ENCODE data around the gene RRBP1.

DNA sequence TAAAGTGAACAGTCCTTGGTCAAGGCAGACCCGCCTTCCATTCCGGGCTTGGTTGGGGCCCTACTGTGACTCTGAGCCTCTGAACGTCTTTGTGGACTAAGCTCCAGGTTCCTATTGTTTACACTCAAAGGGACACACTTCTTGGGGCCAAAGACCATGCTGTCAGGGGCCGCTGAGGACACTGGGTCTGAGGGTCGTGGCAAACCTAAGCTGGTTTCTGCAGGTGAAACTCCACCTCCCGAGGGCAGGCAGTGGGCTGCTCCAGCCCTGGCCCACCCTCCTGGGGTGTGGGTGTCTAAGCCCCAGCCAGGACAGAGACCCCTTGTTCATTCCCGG, 69.1 kb downstream of the RRBP1 start:
- no peak for TF ChIP-seq POLR2A (IDR thresholded peaks at IDR 0.05)
- TF ChIP-seq, protein P1, sequence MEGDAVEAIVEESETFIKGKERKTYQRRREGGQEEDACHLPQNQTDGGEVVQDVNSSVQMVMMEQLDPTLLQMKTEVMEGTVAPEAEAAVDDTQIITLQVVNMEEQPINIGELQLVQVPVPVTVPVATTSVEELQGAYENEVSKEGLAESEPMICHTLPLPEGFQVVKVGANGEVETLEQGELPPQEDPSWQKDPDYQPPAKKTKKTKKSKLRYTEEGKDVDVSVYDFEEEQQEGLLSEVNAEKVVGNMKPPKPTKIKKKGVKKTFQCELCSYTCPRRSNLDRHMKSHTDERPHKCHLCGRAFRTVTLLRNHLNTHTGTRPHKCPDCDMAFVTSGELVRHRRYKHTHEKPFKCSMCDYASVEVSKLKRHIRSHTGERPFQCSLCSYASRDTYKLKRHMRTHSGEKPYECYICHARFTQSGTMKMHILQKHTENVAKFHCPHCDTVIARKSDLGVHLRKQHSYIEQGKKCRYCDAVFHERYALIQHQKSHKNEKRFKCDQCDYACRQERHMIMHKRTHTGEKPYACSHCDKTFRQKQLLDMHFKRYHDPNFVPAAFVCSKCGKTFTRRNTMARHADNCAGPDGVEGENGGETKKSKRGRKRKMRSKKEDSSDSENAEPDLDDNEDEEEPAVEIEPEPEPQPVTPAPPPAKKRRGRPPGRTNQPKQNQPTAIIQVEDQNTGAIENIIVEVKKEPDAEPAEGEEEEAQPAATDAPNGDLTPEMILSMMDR (IDR thresholded peaks at IDR 0.05) = no peak

Data from vagina (tissue), 2 donors.